Kidney capillary endothelial cell (primary cell): ENCODE results near the gene QRFPR.
"Not testable (repeated sequence)": the region's sequence is repeated elsewhere in the genome, so short reads cannot be mapped to it uniquely, and the experiment has no call there.

Source experiments
- DNase-seq: peaks from one replicate; pipeline ENCODE4 v3.0.0-alpha.2; 2018; ENCODE audit warnings: low spot score

The QRFPR gene

DNA sequence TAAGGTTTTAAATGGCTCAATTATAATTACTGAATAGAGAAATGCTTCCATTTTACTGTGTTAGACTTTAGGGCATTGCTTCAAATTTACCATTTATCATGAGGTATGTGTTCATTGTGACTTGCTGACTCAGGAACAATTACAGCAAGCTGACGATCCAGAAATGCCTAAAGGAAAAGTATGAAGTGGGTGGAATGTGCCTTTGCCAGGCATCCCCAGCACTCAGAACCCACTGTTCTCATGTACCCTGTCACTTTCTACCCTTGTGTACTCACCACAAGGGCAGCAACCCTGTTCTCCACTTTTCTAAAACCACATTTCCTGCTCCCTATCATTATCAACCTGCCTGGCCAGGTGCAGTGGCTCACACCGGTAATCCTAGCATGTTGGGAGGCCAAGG is 41.5 kb downstream of the QRFPR start:
- DNase-seq, result no peak

- DNase-seq, result no peak
Observed at GRCh38 chr4:121338518-121338917, 42.3 kb downstream of the QRFPR start.

- DNase-seq, result no peak
Observed at GRCh38 chr4:121336706-121337105, 44.1 kb downstream of the QRFPR start.

- DNase-seq, result no peak
Observed at GRCh38 chr4:121330180-121330665, 50.6 kb downstream of the QRFPR start.

DNA sequence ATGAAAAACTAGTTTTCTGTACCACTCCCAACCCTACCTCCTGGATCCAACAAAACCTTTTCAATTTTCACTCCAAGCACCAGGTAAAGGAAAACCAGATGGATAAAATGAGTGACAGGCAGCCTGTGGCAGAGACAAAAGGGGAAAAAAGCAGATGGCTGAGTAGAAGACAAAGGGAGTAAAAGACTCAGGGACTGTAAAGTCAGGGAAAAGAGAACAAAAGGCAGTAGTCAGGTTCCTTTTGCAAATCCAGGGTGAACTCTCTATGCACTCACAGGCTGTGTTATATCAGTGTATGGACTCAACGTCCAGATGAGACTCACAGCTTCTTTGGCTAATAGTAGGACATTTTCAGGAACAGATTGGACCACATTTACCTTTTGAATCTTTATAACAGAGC is 54.2 kb downstream of the QRFPR start:
- DNase-seq, result no peak

DNA sequence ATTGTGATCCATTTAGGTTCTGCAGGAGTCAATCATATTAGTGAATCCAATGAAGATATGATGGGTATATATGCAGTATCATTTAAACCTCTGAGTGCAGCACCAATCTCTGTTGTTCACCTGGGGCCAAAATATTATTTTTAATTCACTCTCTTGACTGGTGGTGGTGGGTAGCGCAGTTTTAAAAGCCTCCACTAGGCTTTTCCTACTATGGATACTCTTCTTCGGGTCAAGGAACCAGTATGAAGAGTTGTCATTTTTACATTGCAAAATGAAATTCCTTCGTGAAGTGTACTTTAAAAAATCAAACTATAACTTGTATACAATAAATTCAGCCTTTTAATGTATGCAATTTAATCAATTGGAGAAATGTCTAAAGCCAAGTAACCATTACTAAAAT is 56.5 kb downstream of the QRFPR start:
- DNase-seq, result no peak

DNA sequence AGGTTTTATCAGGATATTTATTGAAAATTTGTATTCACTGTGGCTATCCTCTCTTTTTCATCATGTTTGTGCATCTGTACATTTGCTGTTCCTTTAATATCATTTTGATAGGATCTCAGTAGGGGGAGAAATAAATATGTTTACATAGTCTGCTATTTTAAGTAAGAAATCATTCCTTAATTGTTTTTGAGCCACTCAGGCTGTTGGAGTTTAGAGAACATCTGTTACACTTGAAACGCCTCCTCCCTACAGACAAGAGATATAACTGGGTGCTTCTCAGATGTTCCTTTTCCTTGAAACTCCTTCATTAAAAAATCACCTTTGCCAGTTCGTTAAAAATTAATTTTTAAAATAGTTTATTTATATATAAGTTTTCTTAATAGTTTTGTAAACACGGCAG is 59.4 kb downstream of the QRFPR start:
- DNase-seq, result no peak

GRCh38 chr4:121316091-121316490 is 64.7 kb downstream of the QRFPR start:
- no peak for DNase-seq

DNA sequence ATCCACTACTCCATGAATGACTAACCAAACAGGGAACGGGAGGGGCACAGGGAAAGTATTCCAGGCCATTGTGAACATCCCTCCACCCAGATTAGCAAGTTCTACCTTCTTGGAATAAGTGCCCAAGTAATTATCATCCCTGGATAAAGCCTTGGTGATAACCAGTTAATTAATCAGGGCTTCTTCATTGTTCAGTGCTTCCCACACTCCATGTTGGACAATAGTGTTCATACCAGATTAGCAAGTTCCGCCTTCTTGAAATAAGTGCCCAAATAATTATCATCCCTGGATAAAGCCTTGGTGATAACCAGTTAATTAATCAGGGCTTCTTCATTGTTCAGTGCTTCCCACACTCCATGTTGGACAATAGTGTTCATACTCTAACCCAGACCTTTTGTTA is 67.4 kb downstream of the QRFPR start:
- not testable (repeated sequence) for DNase-seq

- no peak for DNase-seq
Observed at GRCh38 chr4:121308828-121309227, 72.0 kb downstream of the QRFPR start.

DNA sequence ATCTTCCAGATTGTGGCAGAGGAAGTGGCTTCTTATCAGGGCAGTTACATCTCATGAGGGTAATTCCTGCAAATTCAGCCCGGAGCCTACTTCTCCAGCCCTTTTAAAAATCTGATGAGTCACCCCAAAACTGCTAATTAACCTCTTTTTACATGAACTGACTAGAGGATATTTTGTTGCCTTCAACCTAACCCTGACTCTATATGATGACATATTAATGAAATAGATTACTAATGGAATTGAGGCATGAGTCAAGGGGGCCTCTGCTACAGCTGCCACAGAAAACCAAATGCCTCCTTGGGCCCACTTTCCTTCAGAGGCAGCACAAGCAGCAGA is 72.5 kb downstream of the QRFPR start:
- DNase-seq, result no peak

- DNase-seq, result peak; percentile 50
Observed at GRCh38 chr4:121307445-121308327, 73.1 kb downstream of the QRFPR start.

DNA sequence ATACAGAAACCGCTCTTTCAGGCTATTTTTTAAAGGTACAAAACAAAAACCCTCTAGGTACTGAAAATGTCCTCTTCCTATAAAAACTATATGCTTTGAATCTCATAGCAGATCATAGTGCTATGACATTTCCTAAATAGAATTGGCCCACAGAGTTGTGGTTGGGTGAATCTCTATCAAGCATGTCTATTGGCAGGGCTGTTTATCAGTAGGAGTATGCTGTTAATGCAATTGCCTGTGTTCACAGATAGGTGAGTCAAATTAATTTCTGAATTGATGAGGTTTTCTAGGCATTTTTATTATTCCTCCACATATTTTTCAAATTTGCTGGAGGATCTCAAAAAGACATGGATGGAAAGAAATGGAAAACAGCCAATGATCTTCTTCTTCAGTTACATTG is 73.9 kb downstream of the QRFPR start:
- DNase-seq, result no peak

GRCh38 chr4:121304893-121305292 is 75.9 kb downstream of the QRFPR start:
- DNase-seq, result no peak

DNA sequence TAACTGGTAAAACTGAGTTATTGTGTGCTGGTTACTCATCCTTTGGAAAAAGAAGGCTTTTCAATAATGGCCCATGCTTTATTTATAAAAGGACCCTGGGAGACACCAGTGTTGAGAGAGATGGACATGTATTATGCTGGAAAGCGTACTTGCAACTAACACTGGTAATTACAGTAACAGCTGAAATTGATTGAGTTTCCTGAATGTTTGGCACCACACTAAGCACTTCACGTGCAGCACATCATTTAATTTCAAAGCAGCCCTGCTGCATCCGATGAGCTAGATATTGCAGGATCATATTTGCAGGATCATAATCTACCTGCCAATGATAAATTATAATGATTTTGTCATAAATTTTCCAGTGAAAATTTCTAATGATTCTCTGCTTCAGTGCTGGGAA is 81.5 kb downstream of the QRFPR start:
- DNase-seq, result no peak

DNA sequence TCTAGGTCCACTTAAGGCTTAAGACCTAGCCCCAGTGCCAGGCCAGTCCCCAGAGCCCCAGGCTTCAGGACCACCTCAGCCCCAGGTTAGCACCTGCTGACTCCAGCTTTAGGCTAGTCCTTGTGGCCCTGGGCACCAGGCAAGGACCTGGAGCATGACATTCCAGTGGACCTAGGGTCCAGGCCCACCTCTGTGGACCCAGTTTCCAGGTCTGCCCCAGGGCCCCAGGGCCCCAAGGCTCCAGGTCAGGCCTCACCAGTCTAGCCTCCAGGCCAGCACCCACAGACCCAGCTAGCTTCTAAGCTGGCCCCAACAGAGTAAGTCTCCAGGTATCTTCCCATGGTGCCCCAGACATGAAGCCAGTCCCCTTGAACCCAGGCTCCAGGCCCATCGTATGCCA is 97.5 kb downstream of the QRFPR start:
- no peak for DNase-seq

GRCh38 chr4:121280425-121280824 is 100.4 kb downstream of the QRFPR start:
- no peak for DNase-seq

- no peak for DNase-seq
Observed at GRCh38 chr4:121278811-121279368, 101.9 kb downstream of the QRFPR start.
